Measurements from ENCODE around the gene RHOF. TPM values are rescaled to one million over a fixed set of nuclear protein-coding genes. Genes with fewer than 3 reads are reported as not detected.

RHOF gene
- total and polyA plus RNA-seq, 2 of the 13 experiments (the other 11 are each of a cell fraction or from before 2014, with no cell fraction given) = 14.6 to 32.2 TPM

GRCh38 chr12:121811434-121812319 lies 18.2 kb upstream of the RHOF start (continued):
- no peak for TF ChIP-seq SUZ12 (IDR thresholded peaks at IDR 0.05; ENCODE audit: low read depth, low read length)
- no peak for TF ChIP-seq GPN1 (CRISPR knock-in tag; IDR thresholded peaks at IDR 0.05; ENCODE audit: borderline replicate concordance)
- TF ChIP-seq RCOR2 (CRISPR knock-in tag; IDR thresholded peaks at IDR 0.05) = no peak
- no peak for TF ChIP-seq ZBTB2 (CRISPR knock-in tag; IDR thresholded peaks at IDR 0.05; ENCODE audit: low read depth)
- 0 out of 2 replicates have a peak, but pooled peaks have one; percentile 35 for TF ChIP-seq ZNF430 (CRISPR knock-in tag; IDR thresholded peaks at IDR 0.05)
- 0 out of 2 replicates have a peak, but pooled peaks have one; percentile 42 for TF ChIP-seq ZNF703 (CRISPR knock-in tag; IDR thresholded peaks at IDR 0.05; ENCODE audit: borderline replicate concordance)
- no peak for TF ChIP-seq ZNF792 (CRISPR knock-in tag; IDR thresholded peaks at IDR 0.05)
- no peak for TF ChIP-seq SYNCRIP (IDR thresholded peaks at IDR 0.05; ENCODE audit: insufficient read depth, low read depth, low read length)
- TF ChIP-seq GABPB1 (CRISPR knock-in tag; IDR thresholded peaks at IDR 0.05) = peak; percentile 34; the same call in 1 of the 2 replicates
- TF ChIP-seq PLSCR1 (CRISPR knock-in tag; IDR thresholded peaks at IDR 0.05; ENCODE audit: borderline replicate concordance) = no peak
- peak; percentile 20 for TF ChIP-seq MYPOP (CRISPR knock-in tag; IDR thresholded peaks at IDR 0.05)
- TF ChIP-seq, protein P1, sequence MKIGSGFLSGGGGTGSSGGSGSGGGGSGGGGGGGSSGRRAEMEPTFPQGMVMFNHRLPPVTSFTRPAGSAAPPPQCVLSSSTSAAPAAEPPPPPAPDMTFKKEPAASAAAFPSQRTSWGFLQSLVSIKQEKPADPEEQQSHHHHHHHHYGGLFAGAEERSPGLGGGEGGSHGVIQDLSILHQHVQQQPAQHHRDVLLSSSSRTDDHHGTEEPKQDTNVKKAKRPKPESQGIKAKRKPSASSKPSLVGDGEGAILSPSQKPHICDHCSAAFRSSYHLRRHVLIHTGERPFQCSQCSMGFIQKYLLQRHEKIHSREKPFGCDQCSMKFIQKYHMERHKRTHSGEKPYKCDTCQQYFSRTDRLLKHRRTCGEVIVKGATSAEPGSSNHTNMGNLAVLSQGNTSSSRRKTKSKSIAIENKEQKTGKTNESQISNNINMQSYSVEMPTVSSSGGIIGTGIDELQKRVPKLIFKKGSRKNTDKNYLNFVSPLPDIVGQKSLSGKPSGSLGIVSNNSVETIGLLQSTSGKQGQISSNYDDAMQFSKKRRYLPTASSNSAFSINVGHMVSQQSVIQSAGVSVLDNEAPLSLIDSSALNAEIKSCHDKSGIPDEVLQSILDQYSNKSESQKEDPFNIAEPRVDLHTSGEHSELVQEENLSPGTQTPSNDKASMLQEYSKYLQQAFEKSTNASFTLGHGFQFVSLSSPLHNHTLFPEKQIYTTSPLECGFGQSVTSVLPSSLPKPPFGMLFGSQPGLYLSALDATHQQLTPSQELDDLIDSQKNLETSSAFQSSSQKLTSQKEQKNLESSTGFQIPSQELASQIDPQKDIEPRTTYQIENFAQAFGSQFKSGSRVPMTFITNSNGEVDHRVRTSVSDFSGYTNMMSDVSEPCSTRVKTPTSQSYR (CRISPR knock-in tag; IDR thresholded peaks at IDR 0.05; ENCODE audit: borderline replicate concordance) = peak; percentile 79; the same call in 1 of the 2 replicates
- no peak for TF ChIP-seq TCF7L2 (IDR thresholded peaks at IDR 0.05; ENCODE audit: low read depth, low read length)
- TF ChIP-seq ZNF75D (CRISPR knock-in tag; IDR thresholded peaks at IDR 0.05; ENCODE audit: borderline replicate concordance) = no peak
- TF ChIP-seq ZNF687 (CRISPR knock-in tag; IDR thresholded peaks at IDR 0.05) = peak; percentile 86
- TF ChIP-seq HOXA9 (CRISPR knock-in tag; IDR thresholded peaks at IDR 0.05; ENCODE audit: borderline replicate concordance) = no peak
- peak; percentile 98 for TF ChIP-seq RAD21 (CRISPR knock-in tag; IDR thresholded peaks at IDR 0.05)
- no peak for TF ChIP-seq SNAI1 (CRISPR knock-in tag; IDR thresholded peaks at IDR 0.05; ENCODE audit: borderline replicate concordance)

Data from HepG2 (cell line).